NT2/D1 (cell line): ENCODE measurements around the gene PPP6R1.

Experiments used
- SUZ12 ChIP-seq: IDR thresholded peaks from 2 replicates; pipeline ENCODE4 v1.6.1; 2011; ENCODE audit not compliant: insufficient read length, insufficient read depth; ENCODE audit errors: extremely low read depth
- YY1 ChIP-seq: IDR thresholded peaks from 2 replicates; pipeline ENCODE4 v1.6.1; 2011; ENCODE audit not compliant: insufficient read length, insufficient read depth
- ZNF274 ChIP-seq: IDR thresholded peaks from 2 replicates; pipeline ENCODE4 v1.6.1; 2011; ENCODE audit warnings: mild to moderate bottlenecking, low read depth, low read length

- no peak for TF ChIP-seq ZNF274
- TF ChIP-seq YY1, result no peak
- no peak for TF ChIP-seq SUZ12
Measured at GRCh38 chr19:55242517-55242916, 16.3 kb downstream of the PPP6R1 start.
